GM23338 (cell line): ENCODE data around the gene RBKS. TPM values are rescaled to one million over a fixed set of nuclear protein-coding genes. Genes with fewer than 3 reads are reported as not detected.

Experiments used
- ATAC-seq: fragments of 200-7000 bp; cut with Tn5 transposase; 3 replicates; pipeline ENCODE4 v1.9.1; 2020
- DNase-seq: peaks from one replicate; pipeline ENCODE4 v3.0.0-alpha.2; 2015; ENCODE audit warnings: low spot score
- H2AFZ ChIP-seq: fragments of 200-600 bp; sonication (generic); 2 replicates; pipeline ENCODE4 v1.8.0; 2016; ENCODE audit warnings: antibody characterized with exemption, mild to moderate bottlenecking, moderate library complexity
- H3F3A ChIP-seq: fragments of 200-600 bp; sonication (generic); replicated peaks from 2 replicates; pipeline ENCODE4 v1.8.0; 2017; ENCODE audit warnings: antibody characterized with exemption, mixed run types, low read depth
- H3K27ac ChIP-seq: fragments of 200-600 bp; sonication (generic); 2 replicates; pipeline ENCODE4 v1.6.1; 2016; ENCODE audit warnings: low read depth
- H3K27me3 ChIP-seq: fragments of 200-600 bp; sonication (generic); 2 replicates; pipeline ENCODE4 v1.8.0; 2016; ENCODE audit warnings: mild to moderate bottlenecking, mixed run types, moderate library complexity; ENCODE audit not compliant: insufficient read depth
- H3K36me3 ChIP-seq: fragments of 200-600 bp; sonication (generic); 2 replicates; pipeline ENCODE4 v1.8.0; 2016; ENCODE audit warnings: mild to moderate bottlenecking; ENCODE audit not compliant: insufficient read depth
- H3K4me1 ChIP-seq: fragments of 200-600 bp; sonication (generic); 2 replicates; pipeline ENCODE4 v1.8.0; 2016; ENCODE audit warnings: mild to moderate bottlenecking, moderate library complexity; ENCODE audit not compliant: insufficient read depth
- H3K4me2 ChIP-seq: fragments of 200-600 bp; sonication (generic); 2 replicates; pipeline ENCODE4 v1.7.1; 2017; ENCODE audit warnings: mixed run types
- H3K4me3 ChIP-seq: fragments of 200-600 bp; sonication (generic); 2 replicates; pipeline ENCODE4 v1.6.1; 2016; ENCODE audit warnings: mixed run types
- H3K79me2 ChIP-seq: fragments of 200-600 bp; sonication (generic); replicated peaks from 2 replicates; pipeline ENCODE4 v1.8.0; 2017; ENCODE audit warnings: mild to moderate bottlenecking; ENCODE audit not compliant: insufficient read depth
- H3K9me2 ChIP-seq: fragments of 200-600 bp; sonication (generic); 2 replicates; pipeline ENCODE4 v1.8.0; 2017; ENCODE audit not compliant: insufficient read depth
- H4K20me1 ChIP-seq: fragments of 200-600 bp; sonication (generic); replicated peaks from 2 replicates; pipeline ENCODE4 v1.8.0; 2017; ENCODE audit warnings: mild to moderate bottlenecking; ENCODE audit not compliant: insufficient read depth
- H3K27ac Mint-ChIP-seq: 2 replicates; pipeline ENCODE4 v1.8.0; 2020; ENCODE audit warnings: inconsistent platforms, mild to moderate bottlenecking, moderate library complexity, mixed read lengths
- H3K27me3 Mint-ChIP-seq: 3 replicates; pipeline ENCODE4 v1.8.0; 2022; ENCODE audit warnings: low read depth, mild to moderate bottlenecking, moderate library complexity, mixed read lengths, inconsistent platforms; ENCODE audit not compliant: insufficient read depth, poor library complexity
- H3K36me3 Mint-ChIP-seq: 3 replicates; pipeline ENCODE4 v1.8.0; 2021; ENCODE audit warnings: low read depth, mild to moderate bottlenecking, inconsistent platforms, moderate library complexity, mixed read lengths
- H3K4me1 Mint-ChIP-seq: 3 replicates; pipeline ENCODE4 v1.8.0; 2020; ENCODE audit warnings: mild to moderate bottlenecking, inconsistent platforms, mixed read lengths
- H3K4me3 Mint-ChIP-seq: 3 replicates; pipeline ENCODE4 v1.8.0; 2021; ENCODE audit warnings: moderate library complexity, mild to moderate bottlenecking, inconsistent platforms, mixed read lengths
- H3K9me3 Mint-ChIP-seq: 3 replicates; pipeline ENCODE4 v1.8.0; 2020; ENCODE audit warnings: moderate library complexity, mild to moderate bottlenecking, inconsistent platforms, mixed read lengths
- CREB1 ChIP-seq: fragments of 250-450 bp; sonication (Bioruptor Pico); IDR thresholded peaks from 2 replicates; pipeline ENCODE4 v1.5.0; 2020; ENCODE audit warnings: low read depth, mild to moderate bottlenecking, moderate library complexity
- ETS1 ChIP-seq: IDR thresholded peaks from 2 replicates; pipeline ENCODE4 v1.6.1; 2016; ENCODE audit warnings: antibody characterized with exemption
- EZH2 ChIP-seq: fragments of 200-600 bp; sonication (generic); IDR thresholded peaks from one replicate; pipeline ENCODE4 v1.8.0; 2017; ENCODE audit warnings: antibody characterized with exemption, mild to moderate bottlenecking, low read depth; ENCODE audit not compliant: unreplicated experiment
- EZH2phosphoT487 ChIP-seq: fragments of 200-600 bp; sonication (generic); IDR thresholded peaks from one replicate; pipeline ENCODE4 v1.8.1; 2018; ENCODE audit warnings: antibody characterized with exemption; ENCODE audit not compliant: unreplicated experiment
- JUNB ChIP-seq: IDR thresholded peaks from one replicate; pipeline ENCODE4 v1.6.1; 2016; ENCODE audit warnings: antibody characterized with exemption; ENCODE audit not compliant: unreplicated experiment
- NANOG ChIP-seq: IDR thresholded peaks from 2 replicates; pipeline ENCODE4 v1.6.1; 2016; ENCODE audit warnings: antibody characterized with exemption, borderline replicate concordance
- POLR2AphosphoS5 ChIP-seq: IDR thresholded peaks from 2 replicates; pipeline ENCODE4 v1.6.1; 2016; ENCODE audit warnings: antibody characterized with exemption, low read depth
- STAT1 ChIP-seq: IDR thresholded peaks from one replicate; pipeline ENCODE4 v1.6.1; 2016; ENCODE audit warnings: antibody characterized with exemption; ENCODE audit not compliant: unreplicated experiment
- ZNF114 ChIP-seq: fragments of 250-450 bp; sonication (Bioruptor Pico); IDR thresholded peaks from 2 replicates; pipeline ENCODE4 v1.5.0; 2020; ENCODE audit warnings: mild to moderate bottlenecking, moderate library complexity
- ZNF331 ChIP-seq: fragments of 250-450 bp; sonication (Bioruptor Pico); IDR thresholded peaks from 2 replicates; pipeline ENCODE4 v1.5.0; 2020; ENCODE audit warnings: low read depth, mild to moderate bottlenecking, moderate library complexity
- ZNF462 ChIP-seq: fragments of 250-450 bp; sonication (Bioruptor Pico); IDR thresholded peaks from 2 replicates; pipeline ENCODE4 v1.5.0; 2020; ENCODE audit warnings: mild to moderate bottlenecking, moderate library complexity
- polyA plus RNA-seq: library from polyadenylated mRNA; unstranded; fragments of >200 nt; fragmentation: Nextera tagmentation; extraction: Ambion mirVana; gene quantifications from 2 replicates; pipeline ENCODE4 v1.2.1, GENCODE V29; 2016
- total RNA-seq: library from RNA; depleted of rRNA; stranded (reverse); fragments of >200 nt; shearing (Covaris generic); gene quantifications from 2 replicates; pipeline ENCODE4 v1.2.3, GENCODE V29; 2014
- TF ChIP-seq, protein P1 (sequence below): IDR thresholded peaks from one replicate; pipeline ENCODE4 v1.6.1; 2018; ENCODE audit warnings: antibody characterized with exemption; ENCODE audit not compliant: unreplicated experiment
- TF ChIP-seq, protein P2 (sequence below), 2 experiments: fragments of 200-600 bp in 1 of 2; sonication (generic) in 1 of 2; conservative IDR thresholded peaks; 2 replicates each; pipeline versions ENCODE4 v1.5.1 to v1.6.1; 2016 to 2017; ENCODE audit warnings: antibody characterized with exemption in 2 of 2, low read depth in 2 of 2, mild to moderate bottlenecking in 2 of 2, moderate library complexity in 1 of 2

RBKS gene
- total and polyA plus RNA-seq, 2 experiments from 2014 or later = 1.3 to 1.5 TPM

DNA sequence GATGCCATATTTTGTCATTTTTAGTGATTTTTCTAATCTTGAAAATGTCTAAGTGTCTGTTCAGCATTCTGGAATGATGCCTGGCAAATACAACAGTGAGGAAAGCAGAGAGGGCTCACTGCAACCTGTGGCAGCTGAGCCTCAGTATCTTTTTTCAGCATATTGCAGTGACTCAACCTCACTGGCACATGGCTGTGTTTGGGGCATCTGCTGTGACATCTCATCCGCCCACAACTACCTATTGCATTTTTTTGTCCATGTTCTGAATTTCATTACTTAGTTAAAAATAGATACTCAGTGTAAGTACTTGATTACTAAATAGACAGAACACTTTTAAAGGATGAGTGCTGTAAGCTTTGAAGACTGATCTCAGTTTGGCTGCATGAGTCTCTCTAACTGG lies 11.0 kb upstream of the RBKS start:
- Mint-ChIP-seq H3K27ac (no peak overlapping the region), H3K9me3 (no peaks in the 10 kb centered on the region), H3K4me3 (no peak overlapping the region), H3K4me1 (no peaks in the 10 kb centered on the region), H3K27me3 (peaks cover 1% of the 10 kb centered on the region), H3K36me3 (no peaks in the 10 kb centered on the region)
- no peaks in the 10 kb centered on the region for H3K27me3 ChIP-seq
- H3F3A ChIP-seq = no peaks in the 10 kb centered on the region
- H3K27ac ChIP-seq = no peak overlapping the region
- no peak overlapping the region for H2AFZ ChIP-seq
- ATAC-seq (no peak), DNase-seq (no peak)
- no peak overlapping the region for H3K4me2 ChIP-seq
- H3K9me2 ChIP-seq = no peaks in the 10 kb centered on the region; the same call in 1 of the 2 replicates
- H4K20me1 ChIP-seq = no peaks in the 10 kb centered on the region
- H3K79me2 ChIP-seq = no peaks in the 10 kb centered on the region
- no peak overlapping the region for H3K4me3 ChIP-seq
- H3K36me3 ChIP-seq = no peaks in the 10 kb centered on the region
- no peaks in the 10 kb centered on the region for H3K4me1 ChIP-seq
- TF ChIP-seq POLR2AphosphoS5 (no peak), NANOG (no peak), ZNF462 (no peak), EZH2 (no peak), CREB1 (CRISPR knock-in tag) (no peak), ETS1 (no peak), ZNF114 (CRISPR knock-in tag) (no peak), STAT1 (no peak), ZNF331 (CRISPR knock-in tag) (no peak), EZH2phosphoT487 (no peak), JUNB (no peak)
- TF ChIP-seq, protein P1, sequence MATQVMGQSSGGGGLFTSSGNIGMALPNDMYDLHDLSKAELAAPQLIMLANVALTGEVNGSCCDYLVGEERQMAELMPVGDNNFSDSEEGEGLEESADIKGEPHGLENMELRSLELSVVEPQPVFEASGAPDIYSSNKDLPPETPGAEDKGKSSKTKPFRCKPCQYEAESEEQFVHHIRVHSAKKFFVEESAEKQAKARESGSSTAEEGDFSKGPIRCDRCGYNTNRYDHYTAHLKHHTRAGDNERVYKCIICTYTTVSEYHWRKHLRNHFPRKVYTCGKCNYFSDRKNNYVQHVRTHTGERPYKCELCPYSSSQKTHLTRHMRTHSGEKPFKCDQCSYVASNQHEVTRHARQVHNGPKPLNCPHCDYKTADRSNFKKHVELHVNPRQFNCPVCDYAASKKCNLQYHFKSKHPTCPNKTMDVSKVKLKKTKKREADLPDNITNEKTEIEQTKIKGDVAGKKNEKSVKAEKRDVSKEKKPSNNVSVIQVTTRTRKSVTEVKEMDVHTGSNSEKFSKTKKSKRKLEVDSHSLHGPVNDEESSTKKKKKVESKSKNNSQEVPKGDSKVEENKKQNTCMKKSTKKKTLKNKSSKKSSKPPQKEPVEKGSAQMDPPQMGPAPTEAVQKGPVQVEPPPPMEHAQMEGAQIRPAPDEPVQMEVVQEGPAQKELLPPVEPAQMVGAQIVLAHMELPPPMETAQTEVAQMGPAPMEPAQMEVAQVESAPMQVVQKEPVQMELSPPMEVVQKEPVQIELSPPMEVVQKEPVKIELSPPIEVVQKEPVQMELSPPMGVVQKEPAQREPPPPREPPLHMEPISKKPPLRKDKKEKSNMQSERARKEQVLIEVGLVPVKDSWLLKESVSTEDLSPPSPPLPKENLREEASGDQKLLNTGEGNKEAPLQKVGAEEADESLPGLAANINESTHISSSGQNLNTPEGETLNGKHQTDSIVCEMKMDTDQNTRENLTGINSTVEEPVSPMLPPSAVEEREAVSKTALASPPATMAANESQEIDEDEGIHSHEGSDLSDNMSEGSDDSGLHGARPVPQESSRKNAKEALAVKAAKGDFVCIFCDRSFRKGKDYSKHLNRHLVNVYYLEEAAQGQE = no peak
- TF ChIP-seq, protein P2, sequence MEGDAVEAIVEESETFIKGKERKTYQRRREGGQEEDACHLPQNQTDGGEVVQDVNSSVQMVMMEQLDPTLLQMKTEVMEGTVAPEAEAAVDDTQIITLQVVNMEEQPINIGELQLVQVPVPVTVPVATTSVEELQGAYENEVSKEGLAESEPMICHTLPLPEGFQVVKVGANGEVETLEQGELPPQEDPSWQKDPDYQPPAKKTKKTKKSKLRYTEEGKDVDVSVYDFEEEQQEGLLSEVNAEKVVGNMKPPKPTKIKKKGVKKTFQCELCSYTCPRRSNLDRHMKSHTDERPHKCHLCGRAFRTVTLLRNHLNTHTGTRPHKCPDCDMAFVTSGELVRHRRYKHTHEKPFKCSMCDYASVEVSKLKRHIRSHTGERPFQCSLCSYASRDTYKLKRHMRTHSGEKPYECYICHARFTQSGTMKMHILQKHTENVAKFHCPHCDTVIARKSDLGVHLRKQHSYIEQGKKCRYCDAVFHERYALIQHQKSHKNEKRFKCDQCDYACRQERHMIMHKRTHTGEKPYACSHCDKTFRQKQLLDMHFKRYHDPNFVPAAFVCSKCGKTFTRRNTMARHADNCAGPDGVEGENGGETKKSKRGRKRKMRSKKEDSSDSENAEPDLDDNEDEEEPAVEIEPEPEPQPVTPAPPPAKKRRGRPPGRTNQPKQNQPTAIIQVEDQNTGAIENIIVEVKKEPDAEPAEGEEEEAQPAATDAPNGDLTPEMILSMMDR (conservative IDR thresholded peaks at IDR 0.05; ENCODE audit: low read depth in 2 of 2) = no peak
